ENCODE measurements around the gene ATOSA. TPM values are rescaled to one million over a fixed set of nuclear protein-coding genes. Genes with fewer than 3 reads are reported as not detected.

The ATOSA gene
- total RNA-seq, 1 experiment from 2014 or later: 4.7 TPM

DNA sequence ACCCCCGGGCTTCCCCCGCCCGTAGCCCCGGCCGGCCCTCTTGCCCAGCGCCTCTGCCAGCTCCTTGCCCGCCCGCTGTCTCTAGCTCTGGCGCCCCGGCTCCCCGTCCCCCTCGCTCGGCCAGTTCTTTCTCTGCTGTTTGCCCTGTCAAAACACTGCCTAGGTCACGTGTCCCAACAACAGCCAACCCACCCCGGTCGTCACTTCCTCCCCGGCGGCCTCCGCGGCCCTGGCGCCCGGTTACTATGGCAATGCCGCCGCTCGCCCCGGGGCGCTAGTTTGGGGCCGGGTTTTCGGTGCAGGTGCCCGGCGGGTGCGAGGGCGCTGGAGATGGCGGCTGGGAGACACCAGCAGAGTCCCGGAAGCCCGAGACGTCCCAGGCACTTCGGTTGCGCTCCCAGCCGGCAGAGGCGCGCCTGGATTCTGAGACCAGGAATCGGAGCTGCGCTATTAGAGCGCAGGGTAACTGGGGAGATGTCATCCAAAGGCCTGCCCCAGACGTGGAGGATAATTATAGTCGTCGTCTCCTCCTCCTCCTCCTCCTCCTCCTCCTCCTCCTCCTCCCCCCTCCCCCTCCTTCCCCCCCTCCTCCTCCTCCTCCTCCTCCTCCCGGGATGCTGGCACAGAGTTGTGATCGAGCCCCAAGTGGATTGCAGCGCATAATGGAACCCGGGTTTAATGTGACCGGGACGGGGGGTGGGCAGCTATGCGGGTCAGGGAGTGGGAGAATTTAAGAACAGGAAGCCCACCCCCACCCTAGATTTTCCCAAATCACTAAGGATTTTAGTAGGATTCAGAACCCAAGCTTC lies at the start of gene ATOSA (continued):
- TF ChIP-seq SRF (IDR thresholded peaks at IDR 0.05; ENCODE audit: low read depth) (no peak), RAD21 (IDR thresholded peaks at IDR 0.05; ENCODE audit: low read depth) (no peak), POLR2AphosphoS5 (IDR thresholded peaks at IDR 0.05; ENCODE audit: low read depth, low read length) (peak; percentile 68), EZH2 (IDR thresholded peaks at IDR 0.05) (no peak), YY1 (IDR thresholded peaks at IDR 0.05; ENCODE audit: extremely low read depth, insufficient replicate concordance, low read depth, low read length) (no peak), FOSL1 (IDR thresholded peaks at IDR 0.05; ENCODE audit: low read depth) (no peak)
- TF ChIP-seq, protein P1, sequence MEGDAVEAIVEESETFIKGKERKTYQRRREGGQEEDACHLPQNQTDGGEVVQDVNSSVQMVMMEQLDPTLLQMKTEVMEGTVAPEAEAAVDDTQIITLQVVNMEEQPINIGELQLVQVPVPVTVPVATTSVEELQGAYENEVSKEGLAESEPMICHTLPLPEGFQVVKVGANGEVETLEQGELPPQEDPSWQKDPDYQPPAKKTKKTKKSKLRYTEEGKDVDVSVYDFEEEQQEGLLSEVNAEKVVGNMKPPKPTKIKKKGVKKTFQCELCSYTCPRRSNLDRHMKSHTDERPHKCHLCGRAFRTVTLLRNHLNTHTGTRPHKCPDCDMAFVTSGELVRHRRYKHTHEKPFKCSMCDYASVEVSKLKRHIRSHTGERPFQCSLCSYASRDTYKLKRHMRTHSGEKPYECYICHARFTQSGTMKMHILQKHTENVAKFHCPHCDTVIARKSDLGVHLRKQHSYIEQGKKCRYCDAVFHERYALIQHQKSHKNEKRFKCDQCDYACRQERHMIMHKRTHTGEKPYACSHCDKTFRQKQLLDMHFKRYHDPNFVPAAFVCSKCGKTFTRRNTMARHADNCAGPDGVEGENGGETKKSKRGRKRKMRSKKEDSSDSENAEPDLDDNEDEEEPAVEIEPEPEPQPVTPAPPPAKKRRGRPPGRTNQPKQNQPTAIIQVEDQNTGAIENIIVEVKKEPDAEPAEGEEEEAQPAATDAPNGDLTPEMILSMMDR (IDR thresholded peaks at IDR 0.05 in 2 of 3, conservative IDR thresholded peaks at IDR 0.05 in 1 of 3; ENCODE audit: borderline replicate concordance in 1 of 3, insufficient read depth in 1 of 3, low read depth in 2 of 3, low read length in 2 of 3): no peak
- TF ChIP-seq, protein P2, sequence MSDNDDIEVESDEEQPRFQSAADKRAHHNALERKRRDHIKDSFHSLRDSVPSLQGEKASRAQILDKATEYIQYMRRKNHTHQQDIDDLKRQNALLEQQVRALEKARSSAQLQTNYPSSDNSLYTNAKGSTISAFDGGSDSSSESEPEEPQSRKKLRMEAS (IDR thresholded peaks at IDR 0.05): peak; percentile 80

DNA sequence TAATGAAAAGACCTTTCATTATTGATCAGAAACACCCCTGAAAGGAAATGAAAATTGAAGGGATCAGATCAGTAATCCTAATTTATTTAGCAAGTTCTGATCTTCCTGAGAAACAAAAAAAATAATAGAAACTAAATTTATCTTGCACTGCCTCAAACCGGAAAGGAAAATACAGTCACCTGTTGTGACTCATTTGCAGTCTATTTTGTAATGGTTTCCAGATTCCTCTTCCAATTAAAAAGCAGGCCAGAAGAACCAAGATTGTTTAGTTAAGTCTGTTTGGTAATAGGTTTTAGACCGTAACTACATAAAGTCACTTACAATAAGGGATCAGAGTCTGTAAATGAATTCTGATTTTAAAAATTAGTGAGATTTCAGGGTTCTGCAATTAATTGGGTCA lies 49.7 kb upstream of the ATOSA start:
- DNase-seq (ENCODE audit: low read depth, low spot score): no peak
- H3K4me2 ChIP-seq (ENCODE audit: low read length): no peak overlapping the region
- H3K27me3 ChIP-seq (ENCODE audit: insufficient read depth, low read length): no peaks in the 10 kb centered on the region
- intact Hi-C loops (cut with micrococcal nuclease): loop anchor here (2.0 kb wide), 1 partner anchor 20 kb away; no protein-coding TSS in a partner anchor
- ChIA-PET RAD21 (ENCODE audit: low non-redundant PET in 1 of 2, low total read pairs in 2 of 2, uncharacterized antibody in 2 of 2, unreplicated experiment in 2 of 2) (no interaction called here), CTCF (no interaction called here), POLR2A (no interaction called here)
- H3K9me3 ChIP-seq (ENCODE audit: control insufficient read depth in 1 of 2, insufficient read depth in 1 of 2, low read depth in 1 of 2, low read length in 2 of 2): no peaks in the 10 kb centered on the region
- H3K9me2 ChIP-seq (ENCODE audit: insufficient read depth): no peaks in the 10 kb centered on the region
- no peak overlapping the region for H2AFZ ChIP-seq (ENCODE audit: low read depth, low read length, poor library complexity, severe bottlenecking)
- no peaks in the 10 kb centered on the region for H3K36me3 ChIP-seq (ENCODE audit: control insufficient read depth in 1 of 2, insufficient read depth in 2 of 2, low read length in 2 of 2)
- H3K4me1 ChIP-seq (ENCODE audit: control insufficient read depth in 1 of 2, insufficient read depth in 2 of 2, low read length in 2 of 2): no peaks in the 10 kb centered on the region
- H3K27ac ChIP-seq (ENCODE audit: low read depth, low read length): no peak overlapping the region
- H3K9ac ChIP-seq (ENCODE audit: low read length): no peak overlapping the region
- no peak for ATAC-seq
- no peaks in the 10 kb centered on the region for H4K20me1 ChIP-seq (ENCODE audit: insufficient read depth)
- BruUV-seq (replicated peaks): no TSS peak
- H3K79me2 ChIP-seq (ENCODE audit: insufficient read depth, low read length): no peaks in the 10 kb centered on the region
- H3K4me3 ChIP-seq (replicated peaks in 1 of 2; ENCODE audit: low read depth in 1 of 2, low read length in 2 of 2): no peak overlapping the region
- TF ChIP-seq SRF (IDR thresholded peaks at IDR 0.05; ENCODE audit: low read depth) (no peak), EZH2 (IDR thresholded peaks at IDR 0.05) (no peak), ZNF274 (IDR thresholded peaks at IDR 0.05; ENCODE audit: low read depth, low read length) (no peak), FOSL1 (IDR thresholded peaks at IDR 0.05; ENCODE audit: low read depth) (no peak), POLR2A (IDR thresholded peaks at IDR 0.05; ENCODE audit: borderline replicate concordance, extremely low read depth, insufficient read depth, insufficient read length) (no peak), ZFX (IDR thresholded peaks at IDR 0.05) (no peak), EZH2phosphoT487 (IDR thresholded peaks at IDR 0.05; ENCODE audit: borderline replicate concordance) (no peak), SIN3A (IDR thresholded peaks at IDR 0.05; ENCODE audit: low read depth) (no peak), CEBPB (IDR thresholded peaks at IDR 0.05; ENCODE audit: low read depth) (no peak), TCF7L2 (IDR thresholded peaks at IDR 0.05; ENCODE audit: borderline replicate concordance, extremely low read depth, insufficient read depth, insufficient read length) (no peak)
- TF ChIP-seq, protein P2 (IDR thresholded peaks at IDR 0.05): no peak
- TF ChIP-seq, protein P3, sequence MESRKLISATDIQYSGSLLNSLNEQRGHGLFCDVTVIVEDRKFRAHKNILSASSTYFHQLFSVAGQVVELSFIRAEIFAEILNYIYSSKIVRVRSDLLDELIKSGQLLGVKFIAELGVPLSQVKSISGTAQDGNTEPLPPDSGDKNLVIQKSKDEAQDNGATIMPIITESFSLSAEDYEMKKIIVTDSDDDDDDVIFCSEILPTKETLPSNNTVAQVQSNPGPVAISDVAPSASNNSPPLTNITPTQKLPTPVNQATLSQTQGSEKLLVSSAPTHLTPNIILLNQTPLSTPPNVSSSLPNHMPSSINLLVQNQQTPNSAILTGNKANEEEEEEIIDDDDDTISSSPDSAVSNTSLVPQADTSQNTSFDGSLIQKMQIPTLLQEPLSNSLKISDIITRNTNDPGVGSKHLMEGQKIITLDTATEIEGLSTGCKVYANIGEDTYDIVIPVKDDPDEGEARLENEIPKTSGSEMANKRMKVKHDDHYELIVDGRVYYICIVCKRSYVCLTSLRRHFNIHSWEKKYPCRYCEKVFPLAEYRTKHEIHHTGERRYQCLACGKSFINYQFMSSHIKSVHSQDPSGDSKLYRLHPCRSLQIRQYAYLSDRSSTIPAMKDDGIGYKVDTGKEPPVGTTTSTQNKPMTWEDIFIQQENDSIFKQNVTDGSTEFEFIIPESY (IDR thresholded peaks at IDR 0.05; ENCODE audit: extremely low read depth, insufficient replicate concordance, low read length): no peak
